Kidney (tissue), 14 donors: Measurements from ENCODE around the gene TM9SF4. TPM values are rescaled to one million over a fixed set of nuclear protein-coding genes. Genes with fewer than 3 reads are reported as not detected.

Experiments used
- DNase-seq, 5 donors: peaks; one replicate each; pipeline ENCODE4 v3.0.0-alpha.2; 2013 to 2020
- FAIRE-seq: peaks from 2 replicates; lab custom pipeline; 2012; peaks lifted over from hg19 to GRCh38; lab: Jason Lieb, UNC
- H3K27ac ChIP-seq, 2 donors: one replicate each; pipeline ENCODE4 v1.7.0; 2013; ENCODE audit warnings: low read depth in 2 of 2, low read length in 2 of 2, inconsistent platforms in 1 of 2
- H3K27me3 ChIP-seq: one replicate; pipeline ENCODE4 v1.7.1; 2013; ENCODE audit warnings: low read length, inconsistent platforms; ENCODE audit not compliant: control insufficient read depth, insufficient read depth
- H3K36me3 ChIP-seq, 3 donors: one replicate each; pipeline versions ENCODE4 v1.7.0 to v1.7.1; 2013; ENCODE audit warnings: low read length in 3 of 3, control low read depth in 1 of 3, inconsistent platforms in 1 of 3; ENCODE audit not compliant: insufficient read depth in 3 of 3, control insufficient read depth in 2 of 3
- H3K4me1 ChIP-seq, 3 donors: one replicate each; pipeline versions ENCODE4 v1.7.0 to v1.7.1; 2013; ENCODE audit warnings: low read length in 3 of 3, inconsistent platforms in 1 of 3, low read depth in 1 of 3; ENCODE audit not compliant: control insufficient read depth in 2 of 3, insufficient read depth in 2 of 3
- H3K4me3 ChIP-seq, 3 donors: one replicate each; pipeline versions ENCODE4 v1.7.0 to v1.8.1; 2013; ENCODE audit warnings: low read length in 3 of 3, control low read depth in 1 of 3, inconsistent platforms in 1 of 3
- H3K9ac ChIP-seq, 3 donors: one replicate each; pipeline versions ENCODE4 v1.7.0 to v1.7.1; 2013; ENCODE audit warnings: low read length in 3 of 3, control low read depth in 1 of 3, inconsistent platforms in 1 of 3
- H3K9me3 ChIP-seq, 3 donors: one replicate each; pipeline versions ENCODE4 v1.7.0 to v1.7.1; 2013; ENCODE audit warnings: low read length in 3 of 3, control low read depth in 1 of 3, inconsistent platforms in 1 of 3; ENCODE audit not compliant: control insufficient read depth in 2 of 3, insufficient read depth in 1 of 3
- intact Hi-C: fragments of 100-400 bp; cut with DNase I; formaldehyde crosslinking; loops from one replicate; pipeline ENCODE4 v1.11.1; 2022
- polyA plus RNA-seq: library from polyadenylated mRNA; stranded (reverse); fragments of 350-450 nt; fragmentation: Illumina TruSeq; extraction: RNeasy Lipid Tissue Mini Kit (QIAGEN cat#74804); gene quantifications from one replicate; pipeline ENCODE4 v1.2.3, GENCODE V29; 2014; ENCODE audit warnings: low read depth, low replicate concordance; ENCODE audit not compliant: insufficient read depth
- total RNA-seq: library from RNA; stranded (reverse); fragmentation: NEBNext Ultra II Directional; extraction: Animal tissue kit (Norgen Biotek cat#: 25700); gene quantifications from one replicate; pipeline ENCODE4 v1.2.1, GENCODE V29; 2021
- TF ChIP-seq, protein P1 (sequence below): IDR thresholded peaks from 3 replicates; pipeline ENCODE4 v1.5.1; 2012; ENCODE audit warnings: mild to moderate bottlenecking, moderate library complexity, borderline replicate concordance; ENCODE audit not compliant: insufficient read depth; ENCODE audit errors: extremely low read depth
- donor health status: control.
- donor health status: control.
- donor health status: control.
- donor health status: control.
- donor health status: control.
- donor health status: DM: yes; HTN: yes; CAD: no.
- donor health status: Normal renal cell carcinoma (clear cell type).

Gene TM9SF4
- total and polyA plus RNA-seq, 2 donors from 2014 or later, result 26.3 to 52.0 TPM

- Histone ChIP-seq H3K4me3 (no peak overlapping the region), H3K27me3 (no peaks in the 10 kb centered on the region), H3K36me3 (peaks cover 8 to 33% (median 22%) of the 10 kb centered on the region in 3 donors), H3K27ac (no peak overlapping the region), H3K9ac (no peak overlapping the region), H3K4me1 (peaks cover 0 to 3% (median 0%) of the 10 kb centered on the region in 3 donors), H3K9me3 (no peaks in the 10 kb centered on the region)
- TF ChIP-seq, protein P1, sequence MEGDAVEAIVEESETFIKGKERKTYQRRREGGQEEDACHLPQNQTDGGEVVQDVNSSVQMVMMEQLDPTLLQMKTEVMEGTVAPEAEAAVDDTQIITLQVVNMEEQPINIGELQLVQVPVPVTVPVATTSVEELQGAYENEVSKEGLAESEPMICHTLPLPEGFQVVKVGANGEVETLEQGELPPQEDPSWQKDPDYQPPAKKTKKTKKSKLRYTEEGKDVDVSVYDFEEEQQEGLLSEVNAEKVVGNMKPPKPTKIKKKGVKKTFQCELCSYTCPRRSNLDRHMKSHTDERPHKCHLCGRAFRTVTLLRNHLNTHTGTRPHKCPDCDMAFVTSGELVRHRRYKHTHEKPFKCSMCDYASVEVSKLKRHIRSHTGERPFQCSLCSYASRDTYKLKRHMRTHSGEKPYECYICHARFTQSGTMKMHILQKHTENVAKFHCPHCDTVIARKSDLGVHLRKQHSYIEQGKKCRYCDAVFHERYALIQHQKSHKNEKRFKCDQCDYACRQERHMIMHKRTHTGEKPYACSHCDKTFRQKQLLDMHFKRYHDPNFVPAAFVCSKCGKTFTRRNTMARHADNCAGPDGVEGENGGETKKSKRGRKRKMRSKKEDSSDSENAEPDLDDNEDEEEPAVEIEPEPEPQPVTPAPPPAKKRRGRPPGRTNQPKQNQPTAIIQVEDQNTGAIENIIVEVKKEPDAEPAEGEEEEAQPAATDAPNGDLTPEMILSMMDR, result no peak
- FAIRE-seq (no peak), DNase-seq (no peak)
- intact Hi-C loops, result no loop called here
Observed at GRCh38 chr20:32215729-32216128, 106.2 kb downstream of the TM9SF4 start.

- H3K9me3 ChIP-seq, result no peaks in the 10 kb centered on the region
- H3K27ac ChIP-seq, result no peak overlapping the region
- H3K4me3 ChIP-seq, result no peak overlapping the region
- FAIRE-seq (no peak), DNase-seq (no peak)
- TF ChIP-seq, protein P1, result no peak
- no peak overlapping the region for H3K9ac ChIP-seq
- peaks cover 0 to 3% (median 0%) of the 10 kb centered on the region in 3 donors for H3K4me1 ChIP-seq
- intact Hi-C loops, result no loop called here
- H3K36me3 ChIP-seq, result peaks cover 8 to 30% (median 22%) of the 10 kb centered on the region in 3 donors
- H3K27me3 ChIP-seq, result no peaks in the 10 kb centered on the region
Observed at GRCh38 chr20:32216179-32217142, 106.9 kb downstream of the TM9SF4 start.

Other genes starting within 250 kb of the TM9SF4 start
- gene DUSP15, start 239.2 kb upstream of the TM9SF4 start, total RNA-seq, result 13.2 TPM
- 143 TPM for gene DUSP15, start 239.2 kb upstream of the TM9SF4 start, polyA plus RNA-seq
- 1.9 TPM for gene TTLL9, start 239.1 kb upstream of the TM9SF4 start, total RNA-seq
- gene TTLL9, start 239.1 kb upstream of the TM9SF4 start, polyA plus RNA-seq, result 0.82 TPM
- 10.4 TPM for gene PDRG1, start 157.7 kb upstream of the TM9SF4 start, total RNA-seq
- gene PDRG1, start 157.7 kb upstream of the TM9SF4 start, polyA plus RNA-seq, result 22.5 TPM
- 0.06 TPM for gene XKR7, start 141.6 kb upstream of the TM9SF4 start, total RNA-seq
- not detected for gene XKR7, start 141.6 kb upstream of the TM9SF4 start, polyA plus RNA-seq
- 13.8 TPM for gene CCM2L, start 99.3 kb upstream of the TM9SF4 start, total RNA-seq
- gene CCM2L, start 99.3 kb upstream of the TM9SF4 start, polyA plus RNA-seq, result 9.9 TPM
- gene HCK, start 57.5 kb upstream of the TM9SF4 start, total RNA-seq, result 24.0 TPM
- 3.9 TPM for gene HCK, start 57.5 kb upstream of the TM9SF4 start, polyA plus RNA-seq
- 9.2 TPM for gene PLAGL2, start 98.0 kb downstream of the TM9SF4 start, total RNA-seq
- gene PLAGL2, start 98.0 kb downstream of the TM9SF4 start, polyA plus RNA-seq, result 3.8 TPM
- 36.7 TPM for gene POFUT1, start 98.2 kb downstream of the TM9SF4 start, total RNA-seq
- gene POFUT1, start 98.2 kb downstream of the TM9SF4 start, polyA plus RNA-seq, result 16.7 TPM
- 62.2 TPM for gene KIF3B, start 167.9 kb downstream of the TM9SF4 start, total RNA-seq
- gene KIF3B, start 167.9 kb downstream of the TM9SF4 start, polyA plus RNA-seq, result 31.6 TPM
- gene ASXL1, start 248.6 kb downstream of the TM9SF4 start, total RNA-seq, result 71.1 TPM
- 16.2 TPM for gene ASXL1, start 248.6 kb downstream of the TM9SF4 start, polyA plus RNA-seq